ENCODE results near the gene RIC1.
"Not testable (repeated sequence)": the region's sequence is repeated elsewhere in the genome, so short reads cannot be mapped to it uniquely, and the experiment has no call there.

Gene RIC1, protein sequence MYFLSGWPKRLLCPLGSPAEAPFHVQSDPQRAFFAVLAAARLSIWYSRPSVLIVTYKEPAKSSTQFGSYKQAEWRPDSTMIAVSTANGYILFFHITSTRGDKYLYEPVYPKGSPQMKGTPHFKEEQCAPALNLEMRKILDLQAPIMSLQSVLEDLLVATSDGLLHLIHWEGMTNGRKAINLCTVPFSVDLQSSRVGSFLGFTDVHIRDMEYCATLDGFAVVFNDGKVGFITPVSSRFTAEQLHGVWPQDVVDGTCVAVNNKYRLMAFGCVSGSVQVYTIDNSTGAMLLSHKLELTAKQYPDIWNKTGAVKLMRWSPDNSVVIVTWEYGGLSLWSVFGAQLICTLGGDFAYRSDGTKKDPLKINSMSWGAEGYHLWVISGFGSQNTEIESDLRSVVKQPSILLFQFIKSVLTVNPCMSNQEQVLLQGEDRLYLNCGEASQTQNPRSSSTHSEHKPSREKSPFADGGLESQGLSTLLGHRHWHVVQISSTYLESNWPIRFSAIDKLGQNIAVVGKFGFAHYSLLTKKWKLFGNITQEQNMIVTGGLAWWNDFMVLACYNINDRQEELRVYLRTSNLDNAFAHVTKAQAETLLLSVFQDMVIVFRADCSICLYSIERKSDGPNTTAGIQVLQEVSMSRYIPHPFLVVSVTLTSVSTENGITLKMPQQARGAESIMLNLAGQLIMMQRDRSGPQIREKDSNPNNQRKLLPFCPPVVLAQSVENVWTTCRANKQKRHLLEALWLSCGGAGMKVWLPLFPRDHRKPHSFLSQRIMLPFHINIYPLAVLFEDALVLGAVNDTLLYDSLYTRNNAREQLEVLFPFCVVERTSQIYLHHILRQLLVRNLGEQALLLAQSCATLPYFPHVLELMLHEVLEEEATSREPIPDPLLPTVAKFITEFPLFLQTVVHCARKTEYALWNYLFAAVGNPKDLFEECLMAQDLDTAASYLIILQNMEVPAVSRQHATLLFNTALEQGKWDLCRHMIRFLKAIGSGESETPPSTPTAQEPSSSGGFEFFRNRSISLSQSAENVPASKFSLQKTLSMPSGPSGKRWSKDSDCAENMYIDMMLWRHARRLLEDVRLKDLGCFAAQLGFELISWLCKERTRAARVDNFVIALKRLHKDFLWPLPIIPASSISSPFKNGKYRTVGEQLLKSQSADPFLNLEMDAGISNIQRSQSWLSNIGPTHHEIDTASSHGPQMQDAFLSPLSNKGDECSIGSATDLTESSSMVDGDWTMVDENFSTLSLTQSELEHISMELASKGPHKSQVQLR (N-terminal part only)

DNA sequence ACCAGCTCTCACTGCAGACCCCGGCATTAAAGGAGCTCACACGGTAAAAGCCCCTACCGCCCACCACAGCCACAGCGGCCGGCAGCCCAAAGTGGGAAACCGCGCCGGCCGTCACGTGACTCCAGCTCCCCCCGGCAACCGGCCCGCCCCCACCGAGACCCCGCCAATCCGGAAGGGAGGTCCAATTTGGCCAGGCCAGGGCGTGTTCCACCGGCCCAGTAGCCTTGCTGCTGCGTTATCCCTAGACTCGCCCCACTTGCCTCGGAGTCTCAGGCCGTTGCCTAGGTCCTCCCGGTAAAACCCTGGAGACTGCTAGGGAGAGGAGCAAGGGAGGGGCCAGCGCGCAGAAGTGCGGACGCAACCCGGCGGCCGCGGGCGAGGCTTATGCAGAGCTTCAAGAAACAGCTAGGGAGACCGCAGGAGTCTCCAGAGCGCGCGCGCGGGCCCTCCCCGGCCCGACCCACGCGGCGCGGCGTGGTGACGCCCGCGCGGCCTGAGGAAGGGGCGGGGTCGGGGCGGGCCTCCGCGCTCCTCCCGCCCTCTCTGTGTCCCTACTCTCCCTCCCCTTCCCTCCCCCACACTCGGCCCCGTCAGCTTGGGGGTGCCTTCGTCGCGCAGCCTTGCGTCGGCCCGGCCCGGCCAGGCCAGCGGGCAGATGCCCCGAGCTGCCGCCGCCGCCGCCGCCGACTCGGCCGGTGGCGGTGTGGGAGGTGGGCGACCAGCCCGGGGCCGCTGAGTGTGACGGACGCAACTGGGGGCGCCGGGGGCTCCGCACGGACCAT, at the start of gene RIC1:
Gene RIC1 (plus strand): TSS at position 578 of the 782 bp plus-strand sequence. CDS start 203 bp downstream, at position 781.
- peak; percentile 88 for ATAC-seq
- Mint-ChIP-seq H3K4me3 (peak within 1 kb of the TSS; percentile 96 to 99), H3K9me3 (no peaks in the 10 kb centered on the region), H3K27me3 (no peaks in the 10 kb centered on the region), H3K4me1 (peaks cover 71% of the 10 kb centered on the region), H3K27ac (peak within 1 kb of the TSS; percentile 98 to 99)
- DNase-seq, result peak; percentile 94 to 95

GRCh38 chr9:5579881-5580280, 49.0 kb upstream of the RIC1 start:
- Mint-ChIP-seq H3K4me3 (no peak overlapping the region), H3K9me3 (no peaks in the 10 kb centered on the region), H3K27me3 (no peaks in the 10 kb centered on the region), H3K4me1 (peaks cover 34% of the 10 kb centered on the region), H3K27ac (peak overlapping the region in 1 of 2 donors; percentile 48)
- no peak for DNase-seq
- peak; percentile 26 for ATAC-seq

DNA sequence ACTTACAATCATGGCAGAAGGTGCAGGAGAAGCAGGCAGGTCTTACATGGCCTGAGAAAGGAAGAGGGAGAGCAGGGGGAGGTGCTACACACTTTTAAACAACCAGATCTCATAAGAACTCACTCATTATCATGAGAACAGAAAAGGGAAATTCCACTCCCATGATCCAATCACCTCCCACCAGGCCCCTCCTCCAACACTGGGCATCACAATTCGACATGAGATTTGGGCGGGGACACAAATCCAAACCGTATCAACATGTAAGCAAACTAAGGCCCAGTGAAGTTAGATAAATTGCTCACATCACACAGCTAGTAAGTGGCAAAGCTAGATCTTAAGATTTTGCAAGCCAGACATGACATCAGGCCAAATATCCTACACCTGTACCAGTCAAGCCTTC, 48.3 kb upstream of the RIC1 start:
- Mint-ChIP-seq H3K9me3 (peaks cover 0 to 4% of the 10 kb centered on the region in 2 donors), H3K4me3 (no peak overlapping the region), H3K27ac (no peak overlapping the region), H3K4me1 (peaks cover 38% of the 10 kb centered on the region), H3K27me3 (no peaks in the 10 kb centered on the region)
- DNase-seq, result no peak
- no peak for ATAC-seq

DNA sequence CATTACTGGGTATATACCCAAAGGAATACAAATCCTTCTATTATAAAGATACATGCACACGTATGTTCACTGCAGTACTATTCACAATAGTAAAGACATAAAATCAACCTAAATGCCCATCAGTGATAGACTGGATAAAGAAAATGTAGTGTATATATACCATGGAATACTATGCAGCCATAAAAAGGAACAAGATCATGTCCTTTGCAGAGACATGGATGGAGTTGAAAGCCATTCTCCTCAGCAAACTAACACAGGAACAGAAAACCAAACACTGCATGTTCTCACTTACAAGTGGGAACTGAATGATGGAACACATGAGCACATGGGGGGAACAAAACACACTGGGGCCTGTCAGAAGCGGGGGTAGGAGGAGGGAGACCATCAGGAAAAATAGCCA, 47.2 kb upstream of the RIC1 start:
- not testable (repeated sequence) for ATAC-seq, H3K4me3 Mint-ChIP-seq, DNase-seq, H3K9me3 Mint-ChIP-seq, H3K27me3 Mint-ChIP-seq
- Mint-ChIP-seq H3K4me1 (peaks cover 48% of the 10 kb centered on the region), H3K27ac (peak overlapping the region in 1 of 2 donors; percentile 49)

GRCh38 chr9:5582835-5583195, 46.1 kb upstream of the RIC1 start:
- ATAC-seq, result peak; percentile 55
- Mint-ChIP-seq H3K4me3 (peak overlapping the region in 1 of 2 donors; percentile 7), H3K27ac (peak overlapping the region; percentile 34 to 53), H3K4me1 (peaks cover 58% of the 10 kb centered on the region), H3K27me3 (no peaks in the 10 kb centered on the region), H3K9me3 (peaks cover 0 to 4% of the 10 kb centered on the region in 2 donors)
- DNase-seq, result peak in 1 of 2 donors; percentile 41

DNA sequence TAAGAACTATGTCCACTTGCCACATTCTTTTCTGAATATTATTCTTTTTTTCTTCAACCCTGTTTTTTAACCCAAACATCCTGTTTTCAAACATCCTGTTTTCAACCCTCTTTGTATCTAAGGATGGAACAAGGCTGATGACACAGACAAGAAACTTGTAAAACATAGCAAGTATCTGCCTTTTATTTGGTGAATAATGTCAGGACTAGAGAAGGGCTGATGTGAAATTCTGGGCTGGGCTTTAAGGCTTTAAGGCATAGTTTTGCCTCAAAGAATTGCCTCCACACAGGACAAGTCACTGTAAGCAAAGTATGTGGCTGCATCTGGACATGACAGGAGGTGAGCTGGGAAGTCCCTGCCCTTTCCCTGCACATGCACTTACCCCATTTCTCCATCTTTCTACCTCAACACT, 42.5 kb upstream of the RIC1 start:
- peak in 1 of 2 donors; percentile 59 for DNase-seq
- ATAC-seq, result peak; percentile 74
- Mint-ChIP-seq H3K27me3 (no peaks in the 10 kb centered on the region), H3K27ac (peak overlapping the region; percentile 96 to 99), H3K4me1 (peaks cover 56% of the 10 kb centered on the region), H3K4me3 (peak overlapping the region in 1 of 2 donors; percentile 47), H3K9me3 (peaks cover 0 to 4% of the 10 kb centered on the region in 2 donors)

DNA sequence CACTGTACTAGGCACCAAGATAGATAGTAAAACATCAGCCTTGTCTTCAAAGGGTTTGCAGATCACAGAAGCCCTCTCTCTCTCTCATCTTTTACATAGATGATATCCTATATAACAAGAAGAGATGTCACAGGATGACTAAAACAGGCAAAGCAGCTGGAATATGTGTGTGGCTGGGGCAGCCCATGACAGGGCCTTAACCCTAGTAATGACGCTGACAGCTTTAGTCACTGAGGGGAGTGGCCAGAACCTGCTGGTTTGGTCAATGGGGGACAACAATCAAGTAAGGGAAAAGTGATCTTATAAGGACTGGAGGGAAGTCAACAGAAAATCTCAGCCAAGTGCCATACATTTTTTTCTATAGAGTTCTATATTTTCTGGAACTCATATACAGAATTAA, 41.9 kb upstream of the RIC1 start:
- peak overlapping the region; percentile 96 to 99 for H3K27ac Mint-ChIP-seq
- peaks cover 56% of the 10 kb centered on the region for H3K4me1 Mint-ChIP-seq
- DNase-seq, result peak in 1 of 2 donors; percentile 67
- peak; percentile 81 for ATAC-seq
- peak overlapping the region; percentile 47 to 48 for H3K4me3 Mint-ChIP-seq
- no peaks in the 10 kb centered on the region for H3K27me3 Mint-ChIP-seq
- H3K9me3 Mint-ChIP-seq, result peaks cover 0 to 4% of the 10 kb centered on the region in 2 donors

GRCh38 chr9:5592231-5592630, 36.7 kb upstream of the RIC1 start:
- H3K9me3 Mint-ChIP-seq, result no peaks in the 10 kb centered on the region
- H3K27ac Mint-ChIP-seq, result no peak overlapping the region
- no peak for DNase-seq

GRCh38 chr9:5592904-5593303, 36.0 kb upstream of the RIC1 start:
- Mint-ChIP-seq H3K4me1 (peaks cover 42% of the 10 kb centered on the region), H3K27me3 (no peaks in the 10 kb centered on the region), H3K4me3 (no peak overlapping the region), H3K9me3 (no peaks in the 10 kb centered on the region), H3K27ac (peak overlapping the region; percentile 72 to 88)
- DNase-seq (no peak), ATAC-seq (no peak)

More at GRCh38 chr9:5592231-5592630, 36.7 kb upstream of the RIC1 start:
- no peaks in the 10 kb centered on the region for H3K27me3 Mint-ChIP-seq
- H3K4me3 Mint-ChIP-seq, result no peak overlapping the region
- ATAC-seq, result no peak
- H3K4me1 Mint-ChIP-seq, result peaks cover 48% of the 10 kb centered on the region

DNA sequence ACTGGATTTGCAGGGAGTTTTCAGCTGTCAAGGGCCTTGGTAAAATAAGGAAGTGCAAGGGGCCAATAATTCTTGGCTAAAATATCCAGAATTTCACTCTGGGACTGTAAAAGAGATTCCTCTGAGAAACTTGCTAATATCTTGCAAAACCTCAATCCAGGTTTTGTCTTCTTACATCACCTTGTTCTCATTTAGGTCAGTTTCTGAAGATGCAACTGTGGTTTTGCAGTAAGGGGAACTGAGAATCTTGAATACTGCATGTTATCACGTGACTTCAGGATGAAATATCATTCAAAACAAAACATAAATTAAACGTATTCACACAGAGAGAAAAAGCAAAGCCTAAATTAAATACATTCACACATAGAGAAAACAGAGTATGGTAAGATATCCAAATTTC, 35.0 kb upstream of the RIC1 start:
- peak overlapping the region; percentile 10 to 46 for H3K4me3 Mint-ChIP-seq
- H3K27me3 Mint-ChIP-seq, result no peaks in the 10 kb centered on the region
- ATAC-seq (peak; percentile 71), DNase-seq (no peak)
- H3K4me1 Mint-ChIP-seq, result peaks cover 42% of the 10 kb centered on the region
- peak overlapping the region in 1 of 2 donors; percentile 21 for H3K27ac Mint-ChIP-seq
- H3K9me3 Mint-ChIP-seq, result no peaks in the 10 kb centered on the region

DNA sequence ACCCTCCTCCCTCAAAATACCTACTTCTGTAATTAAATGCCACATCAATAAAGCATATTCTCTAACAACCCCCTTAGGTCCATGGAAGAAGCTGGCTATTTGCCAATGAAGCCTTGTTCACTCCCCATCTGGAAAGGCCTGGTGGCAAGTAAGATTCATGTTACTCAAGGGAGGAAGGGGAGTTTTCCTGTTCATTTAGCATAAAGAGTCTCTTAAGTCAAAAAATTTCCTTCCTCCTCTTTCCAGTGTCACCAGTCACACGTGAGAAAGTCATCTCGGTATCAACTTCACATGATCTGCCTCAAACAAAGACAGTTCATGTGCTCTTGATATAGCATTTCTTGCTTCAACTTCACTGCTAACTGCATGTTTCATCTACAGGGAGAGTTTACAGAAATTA, 32.7 kb upstream of the RIC1 start:
- no peak overlapping the region for H3K27ac Mint-ChIP-seq
- DNase-seq (no peak), ATAC-seq (no peak)
- H3K4me3 Mint-ChIP-seq, result no peak overlapping the region
- H3K9me3 Mint-ChIP-seq, result no peaks in the 10 kb centered on the region
- H3K27me3 Mint-ChIP-seq, result no peaks in the 10 kb centered on the region
- H3K4me1 Mint-ChIP-seq, result peaks cover 41% of the 10 kb centered on the region

- H3K4me1 Mint-ChIP-seq, result peaks cover 12% of the 10 kb centered on the region
- ATAC-seq, result peak; percentile 77
- H3K9me3 Mint-ChIP-seq, result peaks cover 0 to 5% of the 10 kb centered on the region in 2 donors
- DNase-seq, result no peak
- peak overlapping the region in 1 of 2 donors; percentile 89 for H3K27ac Mint-ChIP-seq
- H3K27me3 Mint-ChIP-seq, result no peaks in the 10 kb centered on the region
- peak overlapping the region; percentile 66 to 79 for H3K4me3 Mint-ChIP-seq
Observed at GRCh38 chr9:5608298-5609225, 20.3 kb upstream of the RIC1 start.

GRCh38 chr9:5609226-5609596, 19.7 kb upstream of the RIC1 start:
- DNase-seq, result no peak
- peaks cover 0 to 5% of the 10 kb centered on the region in 2 donors for H3K9me3 Mint-ChIP-seq
- no peaks in the 10 kb centered on the region for H3K27me3 Mint-ChIP-seq
- H3K4me3 Mint-ChIP-seq, result peak overlapping the region; percentile 66 to 79
- no peak overlapping the region for H3K27ac Mint-ChIP-seq
- H3K4me1 Mint-ChIP-seq, result peaks cover 12% of the 10 kb centered on the region
- ATAC-seq, result no peak

DNA sequence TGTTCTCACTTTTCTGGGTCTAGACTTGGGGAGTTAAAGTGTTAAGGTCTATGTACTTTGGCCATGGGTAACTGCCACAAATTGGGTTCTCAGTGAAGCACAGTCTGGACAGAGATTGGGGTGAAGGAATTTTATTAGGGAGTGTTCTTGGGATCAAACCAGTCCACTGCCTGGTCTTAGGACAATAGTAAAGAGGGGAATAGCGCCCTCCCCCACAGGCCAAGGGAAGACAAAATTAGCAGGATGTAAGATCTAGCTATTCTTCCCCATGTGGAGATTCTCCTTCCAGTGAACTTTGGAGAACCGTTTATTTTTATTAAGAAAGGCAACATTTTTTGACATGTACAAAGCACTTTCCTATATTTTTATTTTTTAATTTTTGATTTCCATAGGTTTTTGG, 18.4 kb upstream of the RIC1 start:
- H3K4me3 Mint-ChIP-seq, result no peak overlapping the region
- ATAC-seq, result no peak
- H3K27ac Mint-ChIP-seq, result peak overlapping the region in 1 of 2 donors; percentile 23
- H3K4me1 Mint-ChIP-seq, result peaks cover 24% of the 10 kb centered on the region
- H3K27me3 Mint-ChIP-seq, result no peaks in the 10 kb centered on the region
- DNase-seq, result no peak
- H3K9me3 Mint-ChIP-seq, result peaks cover 0 to 5% of the 10 kb centered on the region in 2 donors

Data from stimulated activated naive CD8-positive, alpha-beta T cell treated with anti-CD3 and anti-CD28 coated beads, Interleukin-15, amount 100 ng/mL, for 72 hours (primary cell).